Non-pigmented ciliary epithelial cell (primary cell): ENCODE data around the gene FOLR2.
"Not testable (repeated sequence)": the region's sequence is repeated elsewhere in the genome, so short reads cannot be mapped to it uniquely, and the experiment has no call there.

ENCODE experiments used
- DNase-seq: peaks from one replicate; pipeline ENCODE4 v3.0.0-alpha.2; 2010; ENCODE audit warnings: low read depth

FOLR2 gene

DNA sequence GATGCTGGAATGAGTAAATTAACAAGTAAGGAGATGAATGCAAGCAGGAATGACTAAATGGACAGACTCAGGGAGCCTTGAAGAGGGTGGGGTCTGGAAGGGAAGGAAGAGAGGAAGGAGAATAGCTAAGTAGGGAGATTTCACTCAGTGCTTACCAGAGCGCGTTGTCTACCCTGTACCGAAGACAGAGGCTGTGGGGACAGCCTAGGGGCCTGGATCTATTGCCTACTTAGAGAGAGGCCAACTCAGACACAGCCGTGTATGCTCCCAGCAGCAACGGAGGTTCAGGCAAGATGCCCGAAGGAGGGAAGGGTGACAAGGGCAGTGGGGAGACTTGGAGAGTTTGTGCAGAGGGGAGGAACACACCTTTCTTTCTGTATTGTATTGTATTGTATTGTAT lies at the start of gene FOLR2:
Gene FOLR2 (plus strand): TSS at position 157 of the 400 bp plus-strand sequence. CDS start 1,791 bp downstream, outside the sequence.
- no peak for DNase-seq

DNA sequence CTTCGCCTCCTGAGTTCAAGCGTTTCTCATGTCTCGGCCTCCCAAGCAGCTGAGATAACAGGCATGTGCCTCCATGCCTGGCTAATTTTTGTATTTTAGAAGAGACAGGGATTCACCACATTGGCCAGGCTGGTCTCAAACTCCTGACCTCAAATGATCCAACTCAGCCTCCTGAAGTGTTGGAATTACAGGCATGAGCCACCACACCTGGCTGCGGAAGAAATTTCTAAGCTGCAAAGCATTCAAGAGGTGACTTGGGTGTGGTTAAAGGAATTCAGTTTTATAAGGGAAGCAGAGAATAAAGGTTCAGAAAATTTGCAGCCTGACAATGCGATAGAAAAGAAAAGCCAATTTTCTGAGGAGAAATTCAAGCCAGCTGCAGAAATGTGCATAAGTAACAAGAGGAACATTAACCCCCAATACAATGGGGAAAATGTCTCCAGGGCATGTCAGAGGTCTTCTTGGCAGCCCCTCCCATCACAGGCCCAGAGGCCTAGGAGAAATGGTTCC lies 47.5 kb upstream of the FOLR2 start:
- not testable (repeated sequence) for DNase-seq

GRCh38 chr11:72169754-72170153 lies 46.8 kb upstream of the FOLR2 start:
- DNase-seq: not testable (repeated sequence)

DNA sequence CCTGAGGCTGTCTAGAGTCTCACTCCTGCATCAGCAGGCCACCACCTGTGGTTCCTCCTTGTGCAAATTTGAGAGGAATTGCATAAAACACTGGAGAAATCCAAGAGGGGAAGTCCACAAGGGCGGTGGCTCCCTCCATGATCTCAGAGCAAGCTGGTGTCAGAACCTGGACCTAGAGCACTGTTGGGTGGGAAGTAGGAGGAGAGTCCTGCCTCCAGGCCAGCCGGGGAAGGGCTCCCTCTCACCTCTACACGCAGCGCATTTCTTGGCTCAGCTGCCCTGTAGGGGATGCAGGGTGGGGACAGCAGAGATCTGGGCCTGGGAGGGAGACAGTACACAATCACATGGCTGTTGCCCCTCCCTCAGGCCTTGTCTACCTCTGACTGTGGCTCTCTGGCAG lies 44.6 kb upstream of the FOLR2 start:
- not testable (repeated sequence) for DNase-seq

DNA sequence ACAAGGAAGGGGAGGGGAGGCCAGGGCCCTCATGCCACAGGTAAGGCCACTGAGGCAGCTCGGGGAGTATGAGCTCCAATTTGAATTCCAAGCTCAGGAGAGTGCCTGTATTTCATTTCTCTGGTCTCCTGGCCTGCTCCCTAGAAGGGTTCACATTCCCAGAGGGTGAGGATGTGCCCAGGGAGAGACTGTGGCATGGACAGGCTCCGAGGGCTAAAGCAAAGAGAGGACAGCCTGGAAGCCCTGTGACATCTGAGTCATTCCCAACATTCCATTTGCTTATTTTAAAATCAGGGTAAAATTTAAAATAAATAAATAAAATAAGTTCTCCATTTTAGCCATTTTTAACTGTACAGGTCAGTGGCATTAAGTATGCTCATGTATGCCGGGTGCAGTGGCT lies 43.3 kb upstream of the FOLR2 start:
- DNase-seq: no peak

GRCh38 chr11:72174302-72175070 lies 42.1 kb upstream of the FOLR2 start:
- DNase-seq: no peak

DNA sequence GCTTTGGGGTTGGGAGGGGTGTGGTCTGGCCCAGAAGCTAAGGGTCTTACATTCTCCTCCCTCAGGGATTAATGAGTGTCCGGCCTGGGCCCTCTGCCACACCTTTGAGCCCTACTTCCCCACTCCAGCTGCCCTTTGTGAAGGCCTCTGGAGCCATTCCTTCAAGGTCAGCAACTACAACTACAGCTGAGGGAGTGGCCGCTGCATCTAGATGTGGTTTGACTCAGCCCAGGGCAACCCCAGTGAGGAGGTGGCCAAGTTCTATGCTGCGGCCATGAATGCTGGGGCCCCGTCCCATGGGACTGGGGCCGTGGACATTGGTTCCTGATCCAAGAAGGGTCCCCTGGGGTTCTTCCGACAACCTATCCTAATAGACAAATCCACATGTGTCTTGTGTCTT lies 38.9 kb upstream of the FOLR2 start:
- DNase-seq: no peak

DNA sequence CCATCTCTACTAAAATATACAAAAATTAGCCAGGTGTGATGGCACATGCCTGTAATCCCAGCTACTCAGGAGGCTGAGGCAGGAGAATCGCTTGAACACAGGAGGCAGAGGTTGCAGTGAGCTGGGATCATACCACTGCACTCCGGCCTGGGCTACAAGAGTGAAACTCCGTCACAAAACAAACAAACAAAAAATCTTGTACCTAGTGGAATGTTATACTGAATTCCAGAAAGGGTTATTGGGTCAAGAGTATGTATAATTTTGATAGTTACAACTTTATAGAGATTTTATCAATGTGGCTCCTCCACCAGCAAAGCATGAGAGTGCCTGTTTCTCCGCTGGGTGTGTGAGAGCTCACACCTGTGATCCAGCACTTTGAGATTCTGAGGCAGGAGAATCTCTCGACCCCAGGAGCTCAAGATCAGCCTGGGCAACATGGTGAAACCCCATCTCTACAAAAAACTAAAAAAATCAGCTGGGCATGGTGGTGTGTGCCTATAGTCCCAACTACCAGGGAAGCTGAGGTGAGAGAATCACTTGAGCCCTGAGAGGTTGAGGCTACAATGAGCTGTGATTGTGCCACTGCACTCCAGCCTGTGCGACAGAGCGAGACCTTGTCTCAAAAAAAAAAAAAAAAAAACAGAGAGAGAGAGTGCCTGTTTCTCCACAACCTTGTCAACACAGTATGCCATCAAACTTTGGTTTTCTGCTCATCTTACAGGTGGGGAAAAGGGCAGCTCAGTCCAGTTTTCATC lies 37.4 kb upstream of the FOLR2 start:
- no peak for DNase-seq

DNA sequence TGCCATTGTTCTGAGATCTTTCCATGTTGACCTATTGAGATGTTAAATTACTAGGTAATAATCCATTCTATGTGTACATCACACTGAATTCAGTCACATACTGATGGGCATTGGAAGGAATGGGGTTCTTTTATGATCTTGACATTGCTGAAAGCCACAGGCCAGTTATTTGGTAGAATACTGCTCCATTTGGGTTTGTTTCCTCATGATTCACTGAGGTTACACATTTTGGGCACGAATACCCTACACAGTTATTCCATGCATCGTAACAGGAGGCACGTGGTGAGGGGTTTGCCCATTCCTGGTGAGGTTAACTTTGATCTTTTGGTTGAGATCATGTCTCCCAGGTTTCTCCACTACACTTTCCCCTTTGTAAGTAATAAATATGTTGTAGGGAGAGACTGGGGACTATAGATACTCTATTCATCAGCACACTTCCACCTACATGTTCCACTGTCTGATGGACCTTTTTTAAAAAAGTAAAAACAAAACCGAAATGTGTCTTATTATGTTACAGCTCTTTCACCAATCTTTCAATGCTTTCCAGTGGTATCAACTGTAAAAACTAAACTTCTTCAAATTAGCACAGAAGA lies 36.7 kb upstream of the FOLR2 start:
- no peak for DNase-seq

- not testable (repeated sequence) for DNase-seq
Measured at GRCh38 chr11:72180892-72181552, 35.6 kb upstream of the FOLR2 start.

GRCh38 chr11:72181553-72181958 lies 35.0 kb upstream of the FOLR2 start:
- DNase-seq: not testable (repeated sequence)

GRCh38 chr11:72188267-72188666 lies 28.3 kb upstream of the FOLR2 start:
- no peak for DNase-seq

GRCh38 chr11:72189455-72190250 lies 26.9 kb upstream of the FOLR2 start:
- no peak for DNase-seq

DNA sequence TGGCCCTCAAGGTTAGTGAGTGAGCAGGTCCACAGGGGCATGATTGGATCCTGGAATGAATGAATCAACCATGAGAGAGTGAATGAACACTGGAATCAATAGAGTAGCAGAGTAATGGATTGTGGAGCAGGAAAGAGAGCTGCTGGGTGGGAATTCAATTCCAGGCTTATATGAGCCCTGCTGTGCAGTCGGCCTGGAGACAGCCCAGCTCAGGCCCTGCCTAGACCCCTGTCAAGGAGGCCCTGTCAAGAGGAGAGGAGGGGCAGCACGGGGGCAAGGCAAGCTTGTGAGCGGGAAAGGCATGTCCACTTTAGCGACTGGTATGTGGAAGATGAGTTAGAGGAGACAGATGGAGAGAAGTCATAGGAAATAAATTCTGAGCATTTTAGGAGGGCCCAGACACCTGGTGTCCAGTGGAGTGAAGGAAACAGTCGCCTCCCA lies 25.9 kb upstream of the FOLR2 start:
- DNase-seq: no peak

DNA sequence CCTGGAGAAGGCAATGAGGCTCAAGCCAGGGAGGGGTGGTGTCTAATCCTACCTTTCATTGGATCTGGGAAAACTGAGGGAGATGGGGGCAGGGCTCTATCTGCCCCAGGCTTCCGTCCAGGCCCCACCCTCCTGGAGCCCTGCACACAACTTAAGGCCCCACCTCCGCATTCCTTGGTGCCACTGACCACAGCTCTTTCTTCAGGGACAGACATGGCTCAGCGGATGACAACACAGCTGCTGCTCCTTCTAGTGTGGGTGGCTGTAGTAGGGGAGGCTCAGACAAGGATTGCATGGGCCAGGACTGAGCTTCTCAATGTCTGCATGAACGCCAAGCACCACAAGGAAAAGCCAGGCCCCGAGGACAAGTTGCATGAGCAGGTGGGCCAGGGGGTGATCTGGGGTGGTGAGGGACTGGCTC lies 24.6 kb upstream of the FOLR2 start, which contains the start of gene FOLR1:
Gene FOLR1 (plus strand): TSS at position 180 of the 421 bp plus-strand sequence. CDS start 34 bp downstream, at position 214.
- no peak for DNase-seq

DNA sequence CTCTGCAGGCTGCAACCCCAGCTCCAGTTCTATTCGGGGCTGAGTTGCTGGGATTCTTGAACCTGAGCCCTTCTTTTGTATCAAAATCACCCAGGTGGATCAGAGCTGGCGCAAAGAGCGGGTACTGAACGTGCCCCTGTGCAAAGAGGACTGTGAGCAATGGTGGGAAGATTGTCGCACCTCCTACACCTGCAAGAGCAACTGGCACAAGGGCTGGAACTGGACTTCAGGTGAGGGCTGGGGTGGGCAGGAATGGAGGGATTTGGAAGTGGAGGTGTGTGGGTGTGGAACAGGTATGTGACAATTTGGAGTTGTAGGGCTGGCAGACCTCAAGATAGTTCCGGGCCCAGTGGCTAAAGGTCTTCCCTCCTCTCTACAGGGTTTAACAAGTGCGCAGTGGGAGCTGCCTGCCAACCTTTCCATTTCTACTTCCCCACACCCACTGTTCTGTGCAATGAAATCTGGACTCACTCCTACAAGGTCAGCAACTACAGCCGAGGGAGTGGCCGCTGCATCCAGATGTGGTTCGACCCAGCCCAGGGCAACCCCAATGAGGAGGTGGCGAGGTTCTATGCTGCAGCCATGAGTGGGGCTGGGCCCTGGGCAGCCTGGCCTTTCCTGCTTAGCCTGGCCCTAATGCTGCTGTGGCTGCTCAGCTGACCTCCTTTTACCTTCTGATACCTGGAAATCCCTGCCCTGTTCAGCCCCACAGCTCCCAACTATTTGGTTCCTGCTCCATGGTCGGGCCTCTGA lies 20.9 kb upstream of the FOLR2 start:
- no peak for DNase-seq

DNA sequence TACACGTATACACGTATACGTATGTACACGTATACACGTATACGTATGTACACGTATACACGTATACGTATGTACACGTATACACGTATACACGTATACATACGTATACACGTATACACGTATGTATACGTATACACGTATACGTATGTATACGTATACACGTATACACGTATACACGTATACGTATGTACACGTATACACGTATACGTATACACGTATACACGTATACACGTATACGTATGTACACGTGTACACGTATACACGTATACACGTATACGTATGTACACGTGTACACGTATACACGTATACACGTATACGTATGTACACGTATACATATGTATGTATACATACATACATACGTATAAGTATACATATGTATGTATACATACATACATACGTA lies 15.1 kb upstream of the FOLR2 start:
- DNase-seq: not testable (repeated sequence)

DNA sequence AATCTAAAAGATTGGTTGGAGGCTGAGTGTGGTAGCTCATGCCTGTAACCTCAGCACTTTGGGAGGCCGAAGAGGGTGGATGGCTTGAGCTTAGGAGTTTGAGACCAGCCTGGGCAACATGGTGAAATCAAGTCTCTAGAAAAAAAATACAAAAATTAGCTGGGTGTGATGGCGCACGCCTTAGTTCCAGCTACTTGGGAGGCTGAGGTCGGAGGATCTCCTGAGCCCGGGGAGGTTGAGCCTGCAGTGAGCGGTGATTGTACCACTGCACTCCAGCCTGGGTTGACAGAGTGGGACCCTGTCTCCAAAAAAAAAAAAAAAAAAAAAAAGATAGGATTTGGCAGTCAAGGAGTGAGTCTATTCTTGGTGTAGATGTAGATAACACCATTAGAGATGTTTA lies 14.0 kb upstream of the FOLR2 start:
- no peak for DNase-seq

- no peak for DNase-seq
Measured at GRCh38 chr11:72203163-72203562, 13.4 kb upstream of the FOLR2 start.

- no peak for DNase-seq
Measured at GRCh38 chr11:72204886-72205285, 11.7 kb upstream of the FOLR2 start.
